NCI-H146 treated with DMSO at 0.1 percent for 48 hours (cell line): ENCODE data around the gene ASCC1.

ENCODE experiments used
- DNase-seq: peaks from one replicate; lab custom pipeline; 2025; ENCODE audit not compliant: unreplicated experiment; lab: John Stamatoyannopoulos, UW

The ASCC1 gene

DNA sequence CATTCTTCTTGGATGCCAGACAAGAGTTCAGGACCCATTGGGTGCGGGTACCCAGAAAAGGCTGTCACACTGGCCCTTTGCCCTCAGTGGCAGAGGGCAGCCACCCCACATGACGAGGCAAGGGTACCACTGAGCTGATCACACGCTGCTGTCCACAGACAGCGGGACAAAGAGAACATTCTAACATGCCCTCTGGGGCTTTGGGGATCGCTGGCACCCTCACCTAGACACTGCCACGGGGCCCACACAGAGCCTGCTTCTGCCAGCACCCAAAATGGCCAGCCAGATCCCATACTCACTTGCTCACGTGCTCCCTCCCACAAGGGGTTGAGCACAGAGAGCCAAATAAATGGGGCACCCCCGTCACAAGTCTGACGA is 111.0 kb downstream of the ASCC1 start:
- DNase-seq: no peak

DNA sequence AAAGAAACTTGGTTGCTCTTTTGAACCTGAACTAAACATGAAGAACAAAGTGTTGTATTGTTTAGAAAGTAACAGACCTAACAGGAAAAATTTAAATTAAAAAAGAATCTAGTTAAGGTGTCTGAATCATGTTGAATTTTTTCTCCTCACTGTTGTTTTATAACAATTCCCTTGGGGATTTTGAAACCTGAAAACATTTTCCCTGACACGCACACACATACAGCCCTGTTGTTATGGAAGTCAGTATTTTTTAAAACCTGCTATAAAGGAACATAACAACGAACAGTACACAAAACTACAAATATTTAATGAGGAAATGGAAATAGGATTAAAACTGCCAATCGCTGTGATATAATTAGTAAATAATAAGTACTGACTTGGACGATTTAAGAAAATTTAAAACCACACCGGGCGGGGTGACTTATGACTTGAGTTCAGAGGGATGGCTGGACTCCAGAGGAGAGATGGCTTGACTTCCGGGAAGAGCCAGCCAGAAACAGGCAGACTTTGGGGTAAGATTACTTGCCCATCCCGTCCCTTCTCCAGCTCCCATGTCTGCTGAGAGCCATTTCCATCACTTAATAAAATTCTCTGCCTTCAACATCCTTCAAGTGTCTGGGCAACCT is 111.5 kb downstream of the ASCC1 start:
- DNase-seq: no peak

DNA sequence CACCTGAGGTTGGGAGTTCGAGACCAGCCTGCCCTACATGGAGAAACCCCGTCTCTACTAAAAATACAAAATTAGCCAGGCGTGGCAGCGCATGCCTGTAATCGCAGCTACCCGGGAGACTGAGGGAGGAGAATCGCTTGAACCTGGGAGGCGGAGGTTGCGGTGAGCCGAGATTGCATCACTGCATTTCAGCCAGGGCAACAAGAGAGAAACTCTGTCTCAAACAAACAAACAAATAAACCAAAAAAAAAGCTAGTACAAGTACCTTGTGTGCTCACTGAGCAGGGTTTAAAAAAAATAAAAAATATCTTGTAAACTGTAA is 116.5 kb downstream of the ASCC1 start:
- DNase-seq: no peak

DNA sequence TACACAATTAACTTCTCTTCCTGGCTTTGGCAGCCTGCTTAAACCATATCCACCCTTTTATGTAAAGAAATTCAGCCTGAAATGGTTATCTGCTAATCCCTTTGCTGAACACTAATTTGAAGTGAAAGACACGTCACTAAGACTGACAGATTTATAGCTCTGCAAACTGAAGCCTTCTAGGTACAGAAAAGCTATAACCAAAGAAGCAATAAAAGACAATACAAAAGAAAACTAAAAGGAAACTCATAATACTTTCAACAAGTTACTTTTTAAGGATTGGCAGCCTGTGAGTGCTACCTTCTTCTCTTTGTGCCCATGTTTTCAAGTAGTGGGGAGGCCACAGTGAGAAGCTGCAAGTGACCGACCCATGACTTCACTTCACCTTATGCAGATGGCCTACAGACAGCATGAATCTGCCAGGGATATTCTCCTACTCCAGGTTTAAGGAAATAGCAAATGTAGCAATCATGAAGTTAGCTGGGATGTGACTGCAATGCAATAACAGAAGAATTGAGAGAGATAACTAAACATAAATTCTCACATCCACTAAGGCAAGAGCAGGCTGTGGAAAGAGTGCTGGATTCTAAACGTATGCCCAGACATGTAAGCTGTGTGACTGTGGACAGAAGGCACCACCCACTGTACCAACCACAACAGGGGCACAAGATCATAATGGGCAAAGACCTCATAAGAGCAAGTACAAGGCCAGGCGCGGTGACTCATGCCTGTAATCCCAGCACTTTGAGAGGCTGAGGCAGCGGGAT is 117.1 kb downstream of the ASCC1 start:
- DNase-seq: no peak

DNA sequence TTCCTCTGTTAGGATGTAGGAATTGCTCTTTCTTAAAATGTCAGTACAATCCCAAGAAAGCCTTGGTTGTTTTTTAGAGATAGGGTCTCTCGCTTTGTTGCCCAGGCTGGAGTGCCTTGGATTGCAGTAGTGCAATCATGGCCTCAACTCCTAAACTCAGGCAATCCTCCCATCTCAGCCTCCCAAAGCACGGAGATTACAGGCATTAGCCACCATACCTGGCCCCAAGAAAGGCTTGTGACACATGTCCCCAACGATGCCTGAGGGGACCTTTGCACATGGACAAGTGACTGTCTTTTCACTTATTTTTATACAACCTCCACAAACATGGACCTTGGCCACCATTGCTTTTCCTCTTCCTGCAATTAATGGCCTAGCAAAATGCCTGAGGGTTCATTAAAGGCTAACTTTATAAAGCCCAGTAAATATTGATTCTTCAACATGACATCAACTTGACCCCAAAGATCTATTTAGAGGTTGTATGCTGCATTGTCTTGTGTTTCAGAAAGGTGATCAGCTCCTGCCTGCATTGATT is 117.7 kb downstream of the ASCC1 start:
- peak; percentile 45 for DNase-seq

DNA sequence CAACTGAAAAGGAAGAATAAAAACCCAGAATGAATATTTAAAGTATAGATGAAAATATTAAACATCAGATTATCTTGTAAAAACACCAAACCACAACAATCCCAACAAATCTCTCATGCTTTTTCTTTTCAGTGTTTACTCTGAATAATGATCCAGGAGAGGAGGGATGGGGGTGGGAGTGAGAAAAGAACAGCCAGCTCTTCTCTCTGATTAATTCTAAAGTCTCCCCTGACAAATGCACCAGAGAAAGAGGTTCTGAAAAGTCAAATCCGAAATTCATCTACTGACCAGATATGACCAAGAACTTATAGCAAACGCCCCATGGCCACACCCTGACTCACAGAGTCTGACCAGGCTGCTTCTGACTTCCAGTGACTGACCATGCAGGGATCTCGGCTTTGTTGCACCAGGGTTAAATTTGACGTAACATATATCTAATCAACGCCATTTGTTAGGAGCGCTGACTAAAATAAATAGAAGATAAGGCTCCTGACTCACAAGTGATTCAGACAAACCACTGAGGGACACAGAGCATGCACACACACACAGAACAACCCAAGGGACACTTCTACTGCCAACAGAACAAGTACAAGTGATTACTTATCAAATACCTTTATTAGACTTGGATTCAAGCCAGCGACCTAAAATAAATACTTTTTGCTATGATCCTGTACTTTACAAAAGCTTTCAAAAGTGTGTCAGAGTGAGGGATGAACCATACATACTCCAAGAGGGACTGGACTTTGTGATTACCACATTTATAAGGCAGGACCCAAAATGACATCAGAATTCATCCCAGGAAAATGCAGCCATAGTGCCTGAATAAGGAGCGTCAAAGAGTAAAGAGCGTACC is 118.4 kb downstream of the ASCC1 start:
- peak; percentile 56 for DNase-seq

DNA sequence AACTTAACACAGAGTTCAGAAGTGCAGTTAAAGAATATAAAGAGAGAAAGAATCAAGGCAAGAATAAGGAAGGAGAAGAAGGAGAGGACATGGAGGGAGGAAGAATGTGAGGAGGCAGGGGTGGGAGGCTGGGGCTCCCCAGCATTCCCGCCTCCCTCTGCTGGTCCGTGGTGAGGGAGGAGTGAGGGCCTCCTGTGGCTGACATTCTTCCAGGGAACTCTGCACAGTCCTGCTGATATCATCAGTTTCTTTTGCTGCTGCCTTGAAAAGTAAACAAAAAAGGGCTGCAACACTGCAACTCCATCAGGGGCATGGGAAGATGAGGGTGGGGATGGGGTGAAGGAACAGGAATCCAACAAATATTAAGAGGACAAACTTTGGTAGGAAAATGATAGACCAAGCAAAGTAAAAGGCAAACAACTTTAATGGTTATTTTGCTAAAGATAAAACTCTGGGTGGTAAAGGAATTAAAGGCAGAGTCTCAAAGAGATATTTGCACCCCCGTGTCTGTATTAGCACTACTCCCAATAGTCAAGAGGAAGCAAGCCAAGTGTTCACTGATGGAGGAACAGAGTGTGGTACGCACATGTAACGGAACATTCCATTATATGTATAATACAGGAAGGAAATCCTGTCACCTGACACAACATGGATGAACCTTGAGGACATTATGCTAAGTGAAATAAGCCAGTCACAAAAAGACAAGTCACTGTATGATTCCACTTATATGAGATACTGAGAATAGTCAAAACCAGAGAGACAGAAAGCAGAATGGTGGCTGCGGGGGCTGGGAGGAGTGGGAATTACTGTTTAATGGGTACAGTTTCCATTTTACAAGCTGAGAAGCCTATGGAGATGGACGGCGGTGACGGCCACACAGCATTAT is 119.7 kb downstream of the ASCC1 start:
- no peak for DNase-seq

DNA sequence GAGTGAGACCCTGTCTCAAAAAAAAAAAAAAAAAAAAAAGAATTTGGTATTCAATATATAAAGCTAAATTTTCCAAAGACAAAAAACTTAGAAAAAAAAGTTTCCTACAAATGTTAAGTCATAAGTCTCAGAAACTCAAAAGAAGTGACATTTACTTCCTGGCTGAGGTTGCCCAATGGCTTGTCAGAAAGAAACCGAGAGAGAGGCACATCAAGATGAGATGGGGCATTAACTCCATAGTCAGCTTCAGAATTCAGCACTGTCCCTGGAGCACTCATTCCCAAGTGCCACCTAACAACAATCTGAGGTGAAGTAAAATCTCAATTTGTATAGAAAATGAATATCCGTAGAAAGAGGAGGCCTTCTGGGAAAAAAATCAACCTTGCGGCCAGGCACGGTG is 120.9 kb downstream of the ASCC1 start:
- no peak for DNase-seq

DNA sequence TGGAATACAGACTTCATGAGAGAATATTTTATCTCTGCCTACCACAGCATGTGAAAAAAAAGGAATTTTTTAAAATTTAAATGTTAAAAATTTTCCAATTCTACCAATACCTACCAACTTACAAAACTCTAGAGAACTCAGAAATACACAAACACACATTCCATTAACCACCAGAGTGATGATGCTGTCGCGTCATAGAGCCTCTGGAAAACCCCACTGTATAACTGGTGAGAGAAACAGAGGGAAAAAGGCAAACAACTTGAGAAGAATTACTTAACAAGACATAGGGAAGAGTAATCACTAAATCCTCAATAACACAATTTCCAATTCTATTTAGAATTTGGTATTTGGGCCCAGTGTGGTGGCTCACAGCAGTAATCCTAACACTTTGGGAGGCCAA is 121.5 kb downstream of the ASCC1 start:
- DNase-seq: no peak

DNA sequence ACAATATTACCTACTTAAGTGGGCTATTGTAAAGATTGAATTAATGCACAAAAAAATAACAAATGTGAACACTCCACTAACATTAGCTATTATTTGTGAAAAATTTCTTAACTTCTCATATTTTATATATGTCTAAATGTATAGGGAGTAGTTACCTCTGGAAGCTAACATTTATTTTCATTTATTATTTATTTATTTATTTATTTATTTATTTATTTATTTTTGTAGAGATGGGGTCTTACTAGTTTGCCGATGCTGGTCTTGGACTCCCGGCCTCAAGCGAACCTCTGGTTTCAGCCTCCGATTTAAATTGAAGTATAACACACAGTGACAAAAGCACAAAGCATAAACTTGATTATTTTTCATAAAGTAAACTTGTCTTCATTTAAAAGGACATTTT is 122.6 kb downstream of the ASCC1 start:
- DNase-seq: no peak

DNA sequence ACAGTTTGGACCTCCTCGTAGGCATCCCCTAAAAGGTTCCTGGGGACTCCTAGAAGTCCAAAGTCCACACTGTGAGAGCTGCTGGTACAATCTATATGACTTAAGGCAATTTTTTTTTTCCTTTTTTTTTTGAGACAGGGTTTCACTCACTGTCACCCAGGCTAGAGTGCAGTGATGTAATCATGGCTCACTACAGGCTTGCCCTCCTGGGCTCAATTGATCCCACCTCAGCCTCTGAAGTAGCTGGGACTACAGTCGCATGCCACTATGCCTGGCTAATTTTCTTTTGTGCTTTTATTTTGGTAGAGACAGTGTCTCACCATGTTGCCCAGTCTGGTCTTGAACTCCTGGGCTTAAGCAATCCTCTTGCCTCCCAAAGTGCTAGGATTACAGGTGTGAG is 123.1 kb downstream of the ASCC1 start:
- no peak for DNase-seq

DNA sequence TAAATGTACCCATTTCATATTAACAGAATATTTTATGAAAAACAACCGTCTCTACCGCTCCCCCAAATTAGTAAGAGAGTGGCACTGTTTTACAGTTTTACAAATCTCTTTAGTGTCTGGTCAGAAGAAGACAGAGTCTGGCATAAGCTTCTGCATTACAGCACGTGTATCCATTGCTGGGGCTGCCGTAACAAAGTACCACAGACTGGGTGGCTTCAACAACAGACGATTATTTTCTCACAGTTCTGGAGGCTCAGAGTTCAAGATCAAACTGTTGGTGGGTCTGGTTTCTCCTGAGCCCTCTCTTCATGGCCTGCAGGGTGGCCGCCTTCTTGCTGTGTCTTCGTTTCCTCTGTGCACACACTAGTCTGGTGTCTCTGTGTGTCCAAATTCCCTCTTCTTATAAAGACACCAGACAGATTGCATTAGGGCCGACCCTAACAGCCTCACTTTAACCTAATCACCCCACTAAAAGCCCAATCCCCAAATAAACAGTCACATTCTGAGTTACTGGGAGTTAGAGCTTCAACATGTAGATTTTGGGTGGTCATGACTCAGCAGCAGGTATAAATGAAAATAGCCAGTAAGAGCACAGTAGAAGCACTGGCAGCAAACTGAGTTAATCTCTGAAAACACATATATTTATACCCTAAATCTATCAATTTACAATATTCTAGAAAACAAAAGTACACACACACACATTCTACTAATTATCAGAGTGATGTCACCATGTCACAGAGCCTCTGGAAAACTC is 123.7 kb downstream of the ASCC1 start:
- DNase-seq: no peak

DNA sequence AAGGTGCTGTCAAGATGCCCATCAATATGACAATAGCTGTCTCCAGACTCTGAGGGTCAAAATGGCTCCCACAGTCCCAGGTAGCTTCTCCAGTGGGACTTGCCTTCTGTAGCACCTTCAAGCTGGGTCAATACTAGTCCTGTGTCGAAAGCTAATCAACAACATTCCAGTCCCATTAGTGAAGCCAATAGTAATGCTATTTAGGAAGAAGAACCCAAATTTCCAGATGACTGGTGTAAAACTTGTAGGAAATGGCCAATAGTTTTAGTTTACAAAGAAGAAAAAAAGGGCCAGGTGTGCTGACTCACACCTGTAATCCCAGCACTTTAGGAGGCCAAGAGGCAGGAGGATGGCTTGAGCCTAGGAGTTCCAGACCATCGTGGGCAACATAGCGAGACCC is 125.8 kb downstream of the ASCC1 start:
- DNase-seq: no peak

DNA sequence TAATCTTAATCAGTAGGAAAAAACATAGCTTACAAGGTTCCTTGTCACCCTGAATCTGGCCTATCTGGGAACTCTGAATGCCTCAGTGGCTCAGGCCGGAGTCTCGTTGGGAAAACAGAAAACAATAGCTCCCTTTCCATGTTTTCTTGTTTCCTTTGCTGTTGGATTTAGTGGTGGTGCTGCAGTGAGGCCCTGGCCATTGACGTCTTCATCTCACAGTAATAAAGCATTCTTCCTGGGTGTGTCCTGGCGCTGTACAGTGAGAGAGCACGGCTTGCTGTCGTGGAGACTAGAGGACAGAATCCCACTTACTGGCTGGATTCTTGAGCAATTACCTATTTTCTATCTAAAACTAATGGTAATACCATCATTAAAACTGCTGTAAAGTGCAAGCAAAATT is 126.5 kb downstream of the ASCC1 start:
- peak; percentile 11 for DNase-seq

DNA sequence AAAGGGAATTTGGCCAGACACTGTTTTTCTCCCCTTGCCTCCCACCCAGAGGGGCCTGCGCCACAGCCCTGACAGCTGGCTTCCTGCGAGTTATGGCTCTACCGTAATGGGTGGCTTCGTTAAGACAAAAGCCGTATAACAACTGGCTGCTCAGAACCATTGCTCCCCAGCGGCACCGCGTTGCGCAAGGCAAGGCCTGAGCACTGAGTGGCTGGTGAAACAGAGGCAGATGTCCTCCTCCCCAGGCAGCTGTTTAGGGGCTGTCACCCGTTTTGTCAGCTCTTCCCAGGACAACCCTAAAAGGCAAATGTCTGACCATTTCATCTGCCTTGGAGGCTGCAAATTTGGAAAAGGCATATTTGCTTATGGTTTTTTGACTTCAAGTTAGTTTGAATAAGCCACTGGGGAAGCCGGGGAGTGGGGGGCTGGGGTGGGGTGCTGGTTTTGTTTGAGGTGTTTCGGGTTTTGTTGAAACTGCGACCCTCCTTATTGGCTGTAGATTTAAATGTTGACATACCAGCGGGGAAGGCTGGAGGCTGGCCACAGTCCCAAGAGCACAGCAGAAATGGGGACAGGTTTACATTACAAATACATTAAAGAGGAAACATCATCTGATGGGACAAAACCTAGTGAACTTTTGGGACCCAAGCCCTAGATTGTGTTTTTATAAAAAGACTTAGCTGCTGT is 127.0 kb downstream of the ASCC1 start:
- peak; percentile 51 for DNase-seq

DNA sequence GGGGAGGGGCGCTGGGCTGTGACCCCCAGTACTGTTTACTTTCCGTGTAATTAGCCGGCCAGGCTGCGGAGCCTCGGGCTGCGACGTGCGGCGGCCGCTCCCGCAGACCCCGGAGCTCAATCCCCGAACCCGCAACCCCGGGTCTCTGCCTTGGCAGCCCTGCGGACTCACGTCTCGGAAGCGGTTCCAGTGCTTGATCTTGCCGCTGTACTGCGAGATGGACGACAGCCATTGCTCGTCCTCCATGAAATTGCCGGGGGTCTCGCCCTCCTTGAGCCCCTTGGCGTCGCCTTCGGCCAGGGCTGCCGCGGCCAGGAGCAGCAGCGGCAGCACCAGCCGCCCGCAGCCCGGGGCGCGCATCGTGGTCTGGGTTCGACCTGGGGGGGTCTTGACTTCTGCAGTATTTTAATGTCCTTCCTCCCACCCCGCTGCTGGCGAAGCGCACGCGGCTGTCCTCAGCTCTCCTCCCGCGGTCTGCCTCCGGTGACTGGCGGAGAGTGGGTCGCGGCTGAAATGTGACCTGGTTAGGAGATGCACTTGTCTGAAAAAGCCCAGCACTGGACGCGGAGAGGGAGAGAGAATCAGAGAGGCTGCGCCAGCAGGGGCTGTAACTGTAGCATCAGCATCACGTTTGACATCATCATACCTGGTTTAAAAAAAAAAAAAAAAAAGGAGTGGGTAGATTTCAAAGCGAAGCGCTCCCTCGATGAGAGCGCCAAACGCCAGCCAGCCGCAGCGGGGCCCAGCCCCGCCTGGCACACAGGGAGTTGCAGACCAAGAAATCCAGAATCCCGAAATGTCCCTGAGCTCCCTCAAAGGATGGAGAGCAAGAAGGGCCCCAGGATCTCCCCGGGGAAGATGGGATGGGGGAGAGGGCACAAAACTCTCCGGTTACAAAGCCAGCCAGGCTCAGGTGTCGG is 127.8 kb downstream of the ASCC1 start, which contains the start of gene SPOCK2:
Gene SPOCK2, minus strand, starts transcription at position 583 of the 920 bp plus-strand sequence. Its CDS starts 223 bp downstream, at position 360.
- DNase-seq: no peak

DNA sequence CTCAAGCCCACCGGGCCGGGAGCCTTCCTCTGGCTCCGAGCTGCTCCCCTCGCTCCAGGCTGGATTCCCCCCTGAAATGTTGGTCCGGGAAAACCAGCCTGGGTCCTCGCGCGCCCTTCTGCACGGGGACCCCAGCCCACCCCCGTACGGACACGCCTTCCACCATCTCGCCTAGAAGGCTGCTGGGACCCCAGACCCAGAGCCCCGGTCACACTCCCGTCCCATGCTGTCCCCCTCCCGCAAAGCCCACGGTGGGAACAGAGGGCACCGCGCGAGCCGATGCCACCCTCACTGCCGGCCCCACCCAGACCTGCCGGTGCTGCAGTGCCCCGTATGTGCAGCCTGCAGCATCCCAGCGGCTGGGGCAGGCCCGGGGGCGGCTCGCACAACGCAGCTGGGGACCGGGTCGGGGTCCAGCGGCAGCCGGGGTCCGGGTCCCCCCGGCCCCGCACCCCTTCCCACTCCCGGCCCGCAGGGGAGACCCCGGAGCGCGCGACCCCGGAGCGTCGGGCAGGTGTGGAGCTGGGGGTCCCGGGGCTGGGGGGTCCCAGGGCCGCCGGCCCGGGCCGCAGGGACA is 128.6 kb downstream of the ASCC1 start:
- no peak for DNase-seq
